Hepatocyte (in vitro differentiated cells): ENCODE data around the gene OR2A5. TPM values are rescaled to one million over a fixed set of nuclear protein-coding genes. Genes with fewer than 3 reads are reported as not detected.

Experiments used
- DNase-seq: peaks from one replicate; pipeline ENCODE4 v3.0.0-alpha.2; 2016; ENCODE audit warnings: low spot score
- H2AFZ ChIP-seq: fragments of 200-600 bp; sonication (generic); 2 replicates; pipeline ENCODE4 v1.6.0; 2016; ENCODE audit warnings: antibody characterized with exemption, mild to moderate bottlenecking
- H3K27ac ChIP-seq: fragments of 200-600 bp; sonication (generic); 2 replicates; pipeline ENCODE4 v1.5.1; 2016; ENCODE audit warnings: mild to moderate bottlenecking
- H3K27me3 ChIP-seq: fragments of 200-600 bp; sonication (generic); 2 replicates; pipeline ENCODE4 v1.6.1; 2016
- H3K36me3 ChIP-seq: fragments of 200-600 bp; sonication (generic); replicated peaks from 2 replicates; pipeline ENCODE4 v1.5.1; 2016; ENCODE audit warnings: low read depth; ENCODE audit not compliant: insufficient read depth
- H3K4me1 ChIP-seq: fragments of 200-600 bp; sonication (generic); 2 replicates; pipeline ENCODE4 v1.5.1; 2016; ENCODE audit warnings: mild to moderate bottlenecking, moderate library complexity; ENCODE audit not compliant: insufficient read depth
- H3K4me2 ChIP-seq: fragments of 200-600 bp; sonication (generic); 2 replicates; pipeline ENCODE4 v1.6.0; 2016
- H3K4me3 ChIP-seq: fragments of 200-600 bp; sonication (generic); 2 replicates; pipeline ENCODE4 v1.5.1; 2016; ENCODE audit warnings: mild to moderate bottlenecking
- H3K79me2 ChIP-seq: fragments of 200-600 bp; sonication (generic); 2 replicates; pipeline ENCODE4 v1.6.0; 2017; ENCODE audit warnings: mild to moderate bottlenecking
- H3K9me2 ChIP-seq: fragments of 200-600 bp; sonication (generic); replicated peaks from 2 replicates; pipeline ENCODE4 v1.6.0; 2017; ENCODE audit warnings: mild to moderate bottlenecking; ENCODE audit not compliant: insufficient read depth
- H3K9me3 ChIP-seq: fragments of 200-600 bp; sonication (generic); 2 replicates; pipeline ENCODE4 v1.5.1; 2016; ENCODE audit warnings: low read depth, mild to moderate bottlenecking
- H4K20me1 ChIP-seq: fragments of 200-600 bp; sonication (generic); 2 replicates; pipeline ENCODE4 v1.6.0; 2016; ENCODE audit warnings: mild to moderate bottlenecking; ENCODE audit not compliant: insufficient read depth, poor library complexity, severe bottlenecking
- CTCF ChIP-seq: fragments of 200-600 bp; sonication (generic); IDR thresholded peaks from 2 replicates; pipeline ENCODE4 v1.5.1; 2016; ENCODE audit warnings: antibody characterized with exemption, mild to moderate bottlenecking; ENCODE audit not compliant: poor library complexity
- EZH2 ChIP-seq: fragments of 200-600 bp; sonication (generic); IDR thresholded peaks from 2 replicates; pipeline ENCODE4 v1.6.1; 2016; ENCODE audit warnings: antibody characterized with exemption, mild to moderate bottlenecking, borderline replicate concordance
- EZH2phosphoT487 ChIP-seq: fragments of 200-600 bp; sonication (generic); IDR thresholded peaks from one replicate; pipeline ENCODE4 v1.6.1; 2018; ENCODE audit warnings: antibody characterized with exemption, mild to moderate bottlenecking, low read depth, moderate library complexity; ENCODE audit not compliant: unreplicated experiment, severe bottlenecking
- WGBS: methylation state at CpG from one replicate; pipeline ENCODE4 v1.1.6; 2016; ENCODE audit warnings: low lambda C conversion rate; ENCODE audit errors: missing lambda C conversion rate; 5-methylcytosine and 5-hydroxymethylcytosine counted together
- polyA plus RNA-seq: library from polyadenylated mRNA; unstranded; fragments of >200 nt; fragmentation: Nextera tagmentation; extraction: Ambion mirVana; gene quantifications from 2 replicates; pipeline ENCODE4 v1.2.1, GENCODE V29; 2016
- total RNA-seq: library from RNA; depleted of rRNA; stranded (reverse); fragments of >200 nt; gene quantifications from 2 replicates; pipeline ENCODE4 v1.2.3, GENCODE V29; 2014

OR2A5 gene
- total and polyA plus RNA-seq, 2 experiments from 2014 or later: 0.10 to 0.77 TPM

- Histone ChIP-seq H3K27ac (no peak overlapping the region), H3K4me2 (no peak overlapping the region), H3K9me3 (no peaks in the 10 kb centered on the region), H3K36me3 (no peaks in the 10 kb centered on the region), H3K4me1 (peaks cover 30% of the 10 kb centered on the region), H4K20me1 (no peaks in the 10 kb centered on the region), H3K79me2 (no peaks in the 10 kb centered on the region), H3K9me2 (no peaks in the 10 kb centered on the region), H3K4me3 (no peak overlapping the region), H2AFZ (no peak overlapping the region), H3K27me3 (no peaks in the 10 kb centered on the region)
- no peak for DNase-seq
- 80% methylated on average over 1 of the region's 1 CpG for WGBS
- no peak for TF ChIP-seq EZH2
- TF ChIP-seq CTCF: no peak
- no peak for TF ChIP-seq EZH2phosphoT487
Measured at GRCh38 chr7:144027974-144028373, 20.8 kb upstream of the OR2A5 start.

- Histone ChIP-seq H3K4me3 (no peak overlapping the region), H2AFZ (no peak overlapping the region), H3K4me2 (no peak overlapping the region), H4K20me1 (no peaks in the 10 kb centered on the region), H3K79me2 (no peaks in the 10 kb centered on the region), H3K27me3 (no peaks in the 10 kb centered on the region), H3K27ac (no peak overlapping the region), H3K36me3 (no peaks in the 10 kb centered on the region), H3K4me1 (peaks cover 36% of the 10 kb centered on the region), H3K9me3 (no peaks in the 10 kb centered on the region), H3K9me2 (no peaks in the 10 kb centered on the region)
- no peak for TF ChIP-seq CTCF
- no peak for TF ChIP-seq EZH2
- TF ChIP-seq EZH2phosphoT487: no peak
- no peak for DNase-seq
- 85% methylated on average over 3 of the region's 3 CpGs for WGBS
Measured at GRCh38 chr7:144028547-144028946, 20.2 kb upstream of the OR2A5 start.

- Histone ChIP-seq H3K9me3 (no peaks in the 10 kb centered on the region), H4K20me1 (no peaks in the 10 kb centered on the region), H3K27me3 (no peaks in the 10 kb centered on the region), H3K36me3 (no peaks in the 10 kb centered on the region), H3K4me2 (peak overlapping the region; percentile 47), H3K4me1 (peaks cover 40% of the 10 kb centered on the region), H3K4me3 (no peak overlapping the region), H3K27ac (peak overlapping the region; percentile 50), H3K79me2 (no peaks in the 10 kb centered on the region), H3K9me2 (no peaks in the 10 kb centered on the region), H2AFZ (peak overlapping the region; percentile 1)
- TF ChIP-seq EZH2phosphoT487 (no peak), EZH2 (no peak)
- no peak for DNase-seq
- 61% methylated on average over 5 of the region's 5 CpGs for WGBS
Measured at GRCh38 chr7:144032516-144032915, 16.2 kb upstream of the OR2A5 start.

GRCh38 chr7:144032985-144033709 lies 15.6 kb upstream of the OR2A5 start:
- no peak for DNase-seq
- H2AFZ ChIP-seq: peak overlapping the region; percentile 1
- H3K4me2 ChIP-seq: peak overlapping the region; percentile 12
- TF ChIP-seq EZH2phosphoT487: no peak
- no peak for TF ChIP-seq CTCF
- no peak for TF ChIP-seq EZH2
- no peaks in the 10 kb centered on the region for H3K9me3 ChIP-seq
- no peaks in the 10 kb centered on the region for H4K20me1 ChIP-seq
- 64% methylated on average over 1 of the region's 1 CpG for WGBS
- H3K9me2 ChIP-seq: no peaks in the 10 kb centered on the region
- no peaks in the 10 kb centered on the region for H3K27me3 ChIP-seq
- no peak overlapping the region for H3K4me3 ChIP-seq
- H3K27ac ChIP-seq: peak overlapping the region; percentile 50
- no peaks in the 10 kb centered on the region for H3K36me3 ChIP-seq
- no peaks in the 10 kb centered on the region for H3K79me2 ChIP-seq
- H3K4me1 ChIP-seq: peaks cover 40% of the 10 kb centered on the region
